ENCODE measurements around the gene LRRC9.
"Not testable (repeated sequence)": the region's sequence is repeated elsewhere in the genome, so short reads cannot be mapped to it uniquely, and the experiment has no call there.

Gene LRRC9

GRCh38 chr14:59919570-59920377, at the start of gene LRRC9:
Gene LRRC9, plus strand, starts transcription at chr14:59920144.
- peak; percentile 6 to 26 for DNase-seq (ENCODE audit: low read depth in 2 of 2)

DNA sequence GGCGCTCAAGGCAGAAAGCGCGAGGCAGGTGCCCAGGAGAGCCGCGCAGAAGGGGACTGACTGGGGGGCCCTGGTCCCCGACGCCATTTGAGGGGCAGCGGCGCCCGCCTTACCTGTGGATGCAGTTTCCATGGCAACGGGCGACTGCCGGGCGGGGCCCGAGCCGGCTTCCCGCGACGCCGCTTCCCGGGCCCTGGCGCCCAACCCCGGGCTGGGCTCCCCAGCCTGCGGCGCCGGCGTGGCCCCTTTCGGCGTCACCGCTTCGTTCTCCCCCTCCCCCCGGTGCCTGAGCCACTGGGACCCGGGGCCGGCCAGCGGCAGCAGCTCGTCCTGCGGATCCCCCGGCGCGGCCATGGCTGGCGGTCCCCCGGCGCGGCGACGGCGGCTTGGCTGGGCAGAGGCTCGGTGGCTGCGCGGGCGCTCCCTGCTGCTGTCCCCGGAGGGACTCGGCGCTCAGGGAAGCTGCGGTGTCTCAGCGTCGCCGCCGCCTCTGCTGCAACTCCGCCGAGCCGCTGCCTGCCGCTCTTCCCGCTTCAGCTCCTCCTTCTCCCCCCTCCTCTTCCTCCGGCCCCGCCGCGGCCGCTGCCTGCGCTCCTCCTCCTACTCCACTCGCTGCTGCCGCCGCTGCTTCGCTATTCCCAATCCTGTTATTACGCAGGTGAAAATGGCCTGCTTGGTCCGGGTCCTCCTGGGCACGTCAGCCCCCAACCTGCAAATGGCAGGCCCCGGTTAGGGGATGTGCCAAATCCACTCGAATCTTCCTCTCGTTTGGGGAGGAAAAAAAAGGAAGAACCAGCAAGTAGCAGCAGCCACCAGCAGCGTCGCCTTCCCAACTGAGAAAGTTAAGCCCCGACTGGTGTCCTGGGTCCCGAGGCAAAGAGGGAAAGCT, 49.4 kb upstream of the LRRC9 start, which contains the start of gene RTN1:
Gene RTN1 (minus strand): TSS at position 500 of the 889 bp plus-strand sequence. CDS start 146 bp downstream, at position 354.
- peak in 1 of 2 donors; percentile 1 for DNase-seq (ENCODE audit: low read depth in 2 of 2)

GRCh38 chr14:59871166-59871495, 48.8 kb upstream of the LRRC9 start:
- no peak for DNase-seq (ENCODE audit: low read depth in 2 of 2)

DNA sequence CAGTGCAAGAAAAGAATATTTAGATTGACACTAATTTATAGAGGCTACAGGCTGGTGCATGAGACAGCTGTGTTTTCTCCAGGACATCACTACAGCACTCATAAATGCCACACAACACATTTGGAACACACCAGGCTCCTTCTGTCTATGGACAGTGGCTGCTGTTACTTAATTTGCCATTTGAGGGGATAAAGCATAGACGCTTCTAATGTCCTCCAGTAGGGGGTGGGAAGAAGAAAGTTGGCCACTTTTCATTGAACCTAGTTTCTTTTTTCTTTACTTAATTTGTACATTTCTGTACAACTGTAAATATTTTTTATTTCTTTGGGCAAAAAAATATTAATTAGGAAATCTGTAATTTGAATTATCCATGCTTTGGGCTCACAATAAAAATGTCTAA, 37.0 kb upstream of the LRRC9 start:
- no peak for DNase-seq (ENCODE audit: low read depth in 2 of 2)

DNA sequence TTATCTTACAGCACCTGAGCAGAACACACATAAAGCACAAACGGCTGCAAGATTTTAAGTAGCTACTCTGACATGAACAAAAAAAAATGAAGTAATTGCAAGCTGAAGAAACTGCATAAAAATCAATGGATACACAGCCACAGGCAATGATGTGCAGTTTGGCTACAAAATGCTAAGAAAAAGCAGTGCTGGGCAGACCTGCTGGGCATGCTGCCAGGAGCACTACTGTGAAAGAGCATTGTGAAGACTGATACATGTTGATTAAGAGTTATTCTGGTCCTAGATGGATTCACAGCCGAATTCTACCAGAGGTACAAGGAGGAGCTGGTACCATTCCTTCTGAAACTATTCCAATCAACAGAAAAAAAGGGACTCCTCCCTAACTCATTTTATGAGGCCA, 29.3 kb upstream of the LRRC9 start:
- no peak for DNase-seq (ENCODE audit: low read depth in 2 of 2)

DNA sequence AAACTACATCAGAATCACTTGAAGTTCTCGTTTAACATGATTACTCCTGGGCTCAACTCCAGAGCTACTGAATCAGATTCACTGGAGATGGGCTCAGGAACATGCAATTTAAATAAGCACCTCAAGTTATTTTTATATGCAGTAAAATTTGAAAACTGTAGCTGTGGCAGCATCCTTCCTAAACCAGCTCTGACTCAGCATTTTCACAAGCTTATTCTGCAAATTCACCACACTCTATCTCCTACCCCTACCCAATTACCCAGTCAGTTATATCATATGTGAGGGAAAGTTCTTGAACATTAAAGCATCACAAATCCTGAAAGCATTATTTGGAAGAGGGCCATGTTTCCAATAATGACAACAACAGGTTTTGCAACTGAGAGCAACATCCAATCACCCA, 24.2 kb upstream of the LRRC9 start:
- no peak for DNase-seq (ENCODE audit: low read depth in 2 of 2)

DNA sequence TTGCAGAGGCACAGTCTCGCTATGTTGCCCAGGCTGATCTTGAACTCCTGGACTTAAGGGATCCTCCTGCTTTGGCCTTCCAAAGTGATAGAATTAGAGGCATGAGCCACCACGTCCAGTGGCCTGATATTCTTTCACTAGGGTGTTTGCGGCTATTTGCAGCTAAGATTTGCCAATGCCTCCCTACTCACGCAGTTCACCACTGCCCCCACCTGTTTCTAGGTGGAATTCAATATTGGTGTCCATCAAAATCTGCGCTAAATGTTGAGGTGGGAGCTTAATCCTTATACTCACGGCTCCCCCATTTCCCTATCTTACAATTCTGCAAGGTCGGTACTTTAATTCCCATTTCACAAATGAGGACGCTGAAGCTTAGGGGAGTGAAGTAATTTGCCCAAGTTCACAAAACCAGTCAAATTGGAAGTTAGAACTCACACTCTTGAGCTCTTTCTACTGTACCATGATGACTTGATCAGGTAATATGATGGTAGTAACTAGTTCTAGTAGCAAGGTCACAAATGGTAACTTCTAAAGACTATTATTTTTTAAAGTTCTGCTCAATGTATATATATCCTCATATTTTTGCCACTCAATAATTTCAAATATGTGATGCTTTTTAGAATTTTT, 22.1 kb upstream of the LRRC9 start:
- no peak for DNase-seq (ENCODE audit: low read depth in 2 of 2)

DNA sequence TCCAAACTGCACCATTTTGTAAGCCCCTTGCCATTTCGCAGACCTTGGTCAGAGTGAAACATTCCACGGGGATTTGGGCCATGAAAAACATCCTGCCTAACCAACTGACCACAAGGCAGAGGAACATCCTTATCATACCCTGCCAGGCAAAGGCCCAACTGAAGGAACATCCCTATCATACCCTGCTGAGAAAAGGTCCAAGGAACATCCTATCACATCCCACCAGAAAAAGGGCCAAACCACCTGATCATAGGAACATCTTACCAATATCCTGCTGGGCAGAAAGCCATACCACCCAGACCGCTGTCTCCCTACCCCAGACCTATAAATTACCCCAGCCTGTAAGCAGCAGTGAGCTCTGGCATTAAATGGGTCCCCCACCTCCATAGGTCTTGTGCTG, 19.4 kb upstream of the LRRC9 start:
- DNase-seq (ENCODE audit: low read depth in 2 of 2), result no peak

- no peak for DNase-seq (ENCODE audit: low read depth in 2 of 2)
These were observed 15.8 kb upstream of the LRRC9 start for GRCh38 chr14:59904184-59904583.

DNA sequence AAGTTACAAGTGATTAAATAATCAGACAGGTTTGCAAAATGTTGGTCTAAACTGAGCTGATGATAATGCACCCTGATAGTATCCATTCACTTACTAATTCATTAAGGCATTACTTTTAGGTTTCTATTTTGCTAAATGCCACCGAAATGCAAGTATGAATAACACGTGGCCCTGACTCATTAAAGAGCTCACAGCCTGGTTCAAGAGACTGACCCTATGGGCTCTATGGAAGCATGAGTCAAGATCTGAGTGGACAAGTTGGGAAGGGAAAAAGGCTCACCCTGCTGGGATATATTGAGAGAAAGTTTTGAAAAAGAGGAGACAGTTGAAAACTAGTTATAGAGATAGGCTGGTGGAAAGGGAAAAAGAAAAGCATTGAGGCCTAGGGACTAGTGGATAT, 14.8 kb upstream of the LRRC9 start:
- DNase-seq (ENCODE audit: low read depth in 2 of 2), result no peak

DNA sequence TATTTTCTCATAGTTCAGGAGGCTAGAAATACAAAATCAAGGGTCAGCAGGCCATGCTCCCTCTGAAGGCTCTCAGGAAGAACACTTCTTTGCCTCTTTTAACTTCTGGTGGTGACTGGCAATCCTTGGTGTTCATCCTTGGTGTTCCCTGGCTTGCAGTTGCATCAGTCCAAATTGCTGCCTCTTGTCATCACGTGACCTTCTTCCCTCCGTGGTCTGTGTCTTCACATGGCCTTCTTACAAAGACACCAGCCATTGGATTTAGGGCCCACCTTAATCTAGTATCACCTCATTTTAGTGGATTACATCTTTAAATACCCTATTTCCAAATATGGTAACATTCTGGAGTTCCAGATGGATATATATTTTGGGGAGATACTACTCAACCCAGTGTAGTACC, 7.5 kb upstream of the LRRC9 start:
- DNase-seq (ENCODE audit: low read depth in 2 of 2), result no peak

GRCh38 chr14:59913187-59913586, 6.8 kb upstream of the LRRC9 start:
- no peak for DNase-seq (ENCODE audit: low read depth in 2 of 2)

- no peak for DNase-seq (ENCODE audit: low read depth in 2 of 2)
These were observed 947 bp upstream of the LRRC9 start for GRCh38 chr14:59918824-59919569.

- no peak for DNase-seq (ENCODE audit: low read depth in 2 of 2)
These were observed 387 bp downstream of the LRRC9 start for GRCh38 chr14:59920378-59920683.

DNA sequence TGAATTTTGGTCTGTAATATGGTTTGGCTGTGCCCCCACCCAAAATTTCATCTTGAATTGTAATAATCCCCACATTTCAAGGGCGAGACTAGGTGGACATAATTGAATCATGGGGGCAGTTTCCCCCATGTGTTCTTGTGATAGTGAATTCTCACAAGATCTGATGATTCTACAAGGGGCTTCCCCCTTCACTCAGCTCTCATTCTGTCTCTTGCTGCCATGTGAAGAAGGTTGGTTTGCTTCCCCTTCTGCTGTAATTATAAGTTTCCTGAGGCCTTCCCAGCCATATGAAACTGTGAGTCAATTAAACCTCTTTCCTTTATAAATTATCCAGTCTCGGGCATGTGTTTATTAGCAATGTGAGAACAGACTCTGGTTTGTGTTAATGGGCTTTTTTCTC, 5.9 kb downstream of the LRRC9 start:
- DNase-seq (ENCODE audit: low read depth in 2 of 2), result no peak

DNA sequence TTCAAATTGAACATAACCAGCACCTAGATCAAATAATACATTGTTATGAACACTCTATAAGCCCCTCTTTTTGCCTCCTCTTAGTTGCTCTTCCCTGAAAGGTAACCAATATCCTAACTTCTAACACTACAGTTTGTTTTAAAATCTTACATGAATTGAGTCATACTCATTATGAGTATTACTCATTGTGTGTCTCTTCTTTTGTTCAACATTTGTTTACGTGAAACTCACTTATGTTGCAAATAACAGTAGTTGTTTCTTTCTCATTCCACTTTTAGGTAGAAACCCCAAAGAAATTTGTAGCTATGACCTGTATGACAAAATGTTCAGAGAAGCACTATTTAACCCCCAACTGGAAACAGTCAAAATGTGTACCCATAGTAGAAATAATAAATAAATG, 6.6 kb downstream of the LRRC9 start:
- DNase-seq (ENCODE audit: low read depth in 2 of 2), result no peak

- DNase-seq (ENCODE audit: low read depth in 2 of 2), result no peak
These were observed 11.3 kb downstream of the LRRC9 start for GRCh38 chr14:59931237-59931636.

- no peak for DNase-seq (ENCODE audit: low read depth in 2 of 2)
These were observed 16.2 kb downstream of the LRRC9 start for GRCh38 chr14:59936145-59936544.

DNA sequence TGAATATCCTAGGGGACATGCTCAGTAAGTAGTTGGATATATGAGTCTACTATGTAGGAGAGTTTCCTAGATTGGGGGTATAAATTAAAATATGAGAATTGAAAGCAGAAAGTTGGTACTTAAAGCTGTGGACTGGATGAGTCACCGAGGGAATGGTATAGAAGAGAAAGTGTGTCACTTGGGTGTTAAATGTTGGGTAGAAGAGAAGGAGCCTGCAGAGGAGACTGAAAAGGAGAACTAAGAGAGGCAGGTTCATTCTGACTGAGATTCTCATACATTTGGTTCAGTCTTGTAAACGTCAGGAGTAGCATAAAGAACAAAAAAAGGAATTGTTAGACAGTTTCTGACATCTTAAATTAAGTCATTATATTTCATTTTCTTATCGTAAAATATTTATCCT, 19.9 kb downstream of the LRRC9 start:
- no peak for DNase-seq (ENCODE audit: low read depth in 2 of 2)

DNA sequence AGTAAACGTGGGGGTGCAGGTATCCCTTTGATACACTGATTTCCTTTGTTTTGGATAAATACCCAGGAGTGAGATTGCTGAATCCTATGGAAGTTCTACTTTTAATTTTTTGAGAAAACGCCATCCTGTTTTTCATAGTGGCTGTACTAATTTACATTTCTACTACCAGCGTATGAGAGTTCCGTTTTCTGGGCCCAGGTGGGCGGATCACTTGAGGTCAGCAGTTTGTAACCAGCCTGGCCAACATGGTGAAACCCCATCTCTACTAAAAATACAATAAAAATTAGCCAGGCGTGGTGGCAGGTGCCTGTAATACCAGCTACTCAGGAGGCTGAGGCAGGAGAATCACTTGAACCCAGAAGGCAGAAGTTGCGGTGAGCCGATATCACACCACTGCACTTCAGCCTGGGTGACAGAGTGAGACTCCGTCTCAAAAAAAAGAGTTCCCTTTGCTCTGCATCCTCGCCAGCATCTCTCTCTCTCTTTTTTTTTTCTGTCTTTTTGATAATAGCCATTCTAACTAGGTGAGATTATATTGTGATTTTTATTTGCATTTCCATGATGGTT, 22.4 kb downstream of the LRRC9 start:
- DNase-seq (ENCODE audit: low read depth in 2 of 2), result not testable (repeated sequence)

- no peak for DNase-seq (ENCODE audit: low read depth in 2 of 2)
These were observed 25.0 kb downstream of the LRRC9 start for GRCh38 chr14:59944909-59945308.

GRCh38 chr14:59952141-59952540, 32.2 kb downstream of the LRRC9 start:
- DNase-seq (ENCODE audit: low read depth in 2 of 2), result not testable (repeated sequence)

Data from stimulated activated CD8-positive, alpha-beta memory T cell treated with anti-CD3 and anti-CD28 coated beads, Interleukin-7, amount 100 ng/mL, for 4 hours (primary cell).